ENCODE measurements around the gene PLOD1. TPM values are rescaled to one million over a fixed set of nuclear protein-coding genes. Genes with fewer than 3 reads are reported as not detected.

PLOD1 gene
- polyA plus RNA-seq, 2 of the 4 experiments (the other 2 are of a cell fraction), result 53.8 to 83.9 TPM

GRCh38 chr1:11963622-11964021 lies 29.1 kb downstream of the PLOD1 start:
- Histone ChIP-seq H3K9me3 (no peaks in the 10 kb centered on the region), H3K4me3 (no peak overlapping the region), H3K4me1 (no peaks in the 10 kb centered on the region), H3K27ac (no peak overlapping the region), H3K4me2 (no peak overlapping the region)
- DNase-seq (ENCODE audit: low read depth in 1 of 2, low spot score in 1 of 2), result no peak
- ChIA-PET CTCF (interaction anchor here (0.6 kb wide), 1 partner anchor 783 kb away, joined by 3 read pairs; no protein-coding TSS in a partner anchor), POLR2A (no interaction called here)
- no peak for FAIRE-seq
- WGBS (ENCODE audit: missing lambda C conversion rate), result 90% methylated on average over 3 of the region's 3 CpGs
- TF ChIP-seq EP300 (IDR thresholded peaks at IDR 0.05) (no peak), HOXB5 (CRISPR knock-in tag; IDR thresholded peaks at IDR 0.05) (no peak), GATA3 (IDR thresholded peaks at IDR 0.05; ENCODE audit: borderline replicate concordance) (no peak), NPAS2 (CRISPR knock-in tag; IDR thresholded peaks at IDR 0.05; ENCODE audit: borderline replicate concordance) (no peak), NR3C1 (IDR thresholded peaks at IDR 0.05) (no peak), NFE2L2 (conservative IDR thresholded peaks at IDR 0.05; ENCODE audit: low read length) (no peak), RARB (CRISPR knock-in tag; IDR thresholded peaks at IDR 0.05) (no peak), KDM5A (IDR thresholded peaks at IDR 0.05) (no peak), POLR2AphosphoS2 (conservative IDR thresholded peaks at IDR 0.05; ENCODE audit: low read length) (no peak), ATOH8 (CRISPR knock-in tag; IDR thresholded peaks at IDR 0.05; ENCODE audit: low read depth) (no peak), EHF (CRISPR knock-in tag; IDR thresholded peaks at IDR 0.05) (no peak)
- no peak for ATAC-seq

- H3K4me3 ChIP-seq, result no peak overlapping the region
- no peaks in the 10 kb centered on the region for H3K9me3 ChIP-seq
- no peak for FAIRE-seq
- POLR2A ChIA-PET, result no interaction called here
- CTCF ChIA-PET, result interaction anchor here (0.6 to 4.0 kb wide), 4 partner anchors 57 to 273 kb away, joined by 3 to 26 read pairs (median 3); no protein-coding TSS in a partner anchor
- no peak for DNase-seq (ENCODE audit: low read depth in 1 of 2, low spot score in 1 of 2)
- no peaks in the 10 kb centered on the region for H3K4me1 ChIP-seq
- TF ChIP-seq SREBF2 (IDR thresholded peaks at IDR 0.05) (no peak), RNF2 (IDR thresholded peaks at IDR 0.05; ENCODE audit: borderline replicate concordance, low read depth) (no peak), EP300 (IDR thresholded peaks at IDR 0.05) (no peak), FOXS1 (CRISPR knock-in tag; IDR thresholded peaks at IDR 0.05) (no peak), JUNB (IDR thresholded peaks at IDR 0.05) (no peak), TP53 (CRISPR knock-in tag; IDR thresholded peaks at IDR 0.05) (no peak), ELK1 (IDR thresholded peaks at IDR 0.05; ENCODE audit: low read depth, low read length) (no peak), HOXB5 (CRISPR knock-in tag; IDR thresholded peaks at IDR 0.05) (no peak), RCOR1 (IDR thresholded peaks at IDR 0.05; ENCODE audit: low read depth, low read length) (no peak), MAFK (IDR thresholded peaks at IDR 0.05; ENCODE audit: partially characterized antibody) (no peak), PBX3 (IDR thresholded peaks at IDR 0.05) (no peak), ATOH8 (CRISPR knock-in tag; IDR thresholded peaks at IDR 0.05; ENCODE audit: low read depth) (no peak), GATA3 (IDR thresholded peaks at IDR 0.05; ENCODE audit: borderline replicate concordance) (no peak), USF2 (IDR thresholded peaks at IDR 0.05) (no peak), CEBPB (IDR thresholded peaks at IDR 0.05) (no peak), TFCP2L1 (CRISPR knock-in tag; IDR thresholded peaks at IDR 0.05) (no peak), ESRRA (IDR thresholded peaks at IDR 0.05; ENCODE audit: borderline replicate concordance, low read length) (no peak)
- H3K27ac ChIP-seq, result no peak overlapping the region
- 96% methylated on average over 6 of the region's 12 CpGs for WGBS (ENCODE audit: missing lambda C conversion rate)
- ATAC-seq, result no peak
- no peak overlapping the region for H3K4me2 ChIP-seq
Measured at GRCh38 chr1:11964656-11965055, 30.1 kb downstream of the PLOD1 start.

Data from A549 (cell line).